Measurements from ENCODE around the gene CCL5.

The CCL5 gene

GRCh38 chr17:35870906-35871819 lies 9.0 kb downstream of the CCL5 start:
- in situ Hi-C loops (cut with MboI; ENCODE audit: low sequenced_read_pairs) = no loop called here

DNA sequence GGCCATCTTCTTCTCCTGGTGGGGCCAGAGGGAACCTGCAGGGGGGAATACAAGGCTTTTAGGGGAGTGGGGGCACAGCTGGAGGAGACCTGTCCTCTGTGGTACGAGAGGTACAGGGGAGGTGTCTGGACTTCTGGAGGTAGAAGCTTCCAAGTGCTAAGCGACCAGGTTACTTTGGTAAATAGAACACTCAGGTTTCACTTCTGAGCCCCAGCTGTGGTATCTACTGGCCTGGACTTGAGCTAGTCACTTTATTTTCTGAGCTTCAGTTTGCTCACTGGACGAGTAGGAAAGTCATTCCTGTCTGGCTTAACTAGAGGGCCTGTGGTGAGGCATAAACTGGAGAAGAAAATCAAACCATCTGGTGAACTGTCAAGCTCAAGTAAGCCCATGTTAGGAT lies 11.4 kb downstream of the CCL5 start, which contains the start of gene HEATR9:
Gene HEATR9 (minus strand): TSS at position 155 of the 400 bp plus-strand sequence. CDS start 149 bp downstream, at position 6.
- in situ Hi-C loops (cut with MboI; ENCODE audit: low sequenced_read_pairs) = no loop called here

GRCh38 chr17:35867574-35867973 lies 12.6 kb downstream of the CCL5 start:
- in situ Hi-C loops (cut with MboI; ENCODE audit: low sequenced_read_pairs) = no loop called here

DNA sequence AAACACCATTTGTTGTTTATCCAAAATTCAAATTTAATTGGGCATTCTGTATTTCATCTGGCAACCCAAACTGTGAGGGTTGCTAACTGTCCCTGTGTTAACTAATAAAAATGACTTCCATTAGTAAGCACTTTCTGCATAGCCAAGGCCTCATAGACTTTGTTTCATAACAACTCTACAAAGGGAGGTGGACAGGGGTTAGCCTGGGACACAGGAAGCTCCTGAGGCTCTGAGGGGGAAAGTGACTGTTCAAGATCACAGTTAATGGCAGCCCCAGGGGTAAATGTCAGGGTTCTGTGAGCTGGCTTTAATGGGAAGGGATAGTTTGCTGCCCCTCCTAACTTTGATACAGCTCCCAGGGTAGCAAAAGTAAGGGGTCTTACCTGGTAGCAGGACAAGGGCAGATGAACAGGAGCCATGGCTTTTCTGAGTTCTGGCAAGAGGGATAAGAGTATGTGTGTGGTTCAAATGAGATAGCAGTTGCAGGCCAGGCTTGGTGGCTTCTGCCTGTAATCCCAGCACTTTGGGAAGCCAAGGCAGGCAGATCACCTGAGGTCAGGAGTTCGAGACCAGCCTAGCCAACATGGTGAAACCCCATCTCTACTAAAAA lies 13.7 kb downstream of the CCL5 start:
- in situ Hi-C loops (cut with MboI; ENCODE audit: low sequenced_read_pairs) = no loop called here

DNA sequence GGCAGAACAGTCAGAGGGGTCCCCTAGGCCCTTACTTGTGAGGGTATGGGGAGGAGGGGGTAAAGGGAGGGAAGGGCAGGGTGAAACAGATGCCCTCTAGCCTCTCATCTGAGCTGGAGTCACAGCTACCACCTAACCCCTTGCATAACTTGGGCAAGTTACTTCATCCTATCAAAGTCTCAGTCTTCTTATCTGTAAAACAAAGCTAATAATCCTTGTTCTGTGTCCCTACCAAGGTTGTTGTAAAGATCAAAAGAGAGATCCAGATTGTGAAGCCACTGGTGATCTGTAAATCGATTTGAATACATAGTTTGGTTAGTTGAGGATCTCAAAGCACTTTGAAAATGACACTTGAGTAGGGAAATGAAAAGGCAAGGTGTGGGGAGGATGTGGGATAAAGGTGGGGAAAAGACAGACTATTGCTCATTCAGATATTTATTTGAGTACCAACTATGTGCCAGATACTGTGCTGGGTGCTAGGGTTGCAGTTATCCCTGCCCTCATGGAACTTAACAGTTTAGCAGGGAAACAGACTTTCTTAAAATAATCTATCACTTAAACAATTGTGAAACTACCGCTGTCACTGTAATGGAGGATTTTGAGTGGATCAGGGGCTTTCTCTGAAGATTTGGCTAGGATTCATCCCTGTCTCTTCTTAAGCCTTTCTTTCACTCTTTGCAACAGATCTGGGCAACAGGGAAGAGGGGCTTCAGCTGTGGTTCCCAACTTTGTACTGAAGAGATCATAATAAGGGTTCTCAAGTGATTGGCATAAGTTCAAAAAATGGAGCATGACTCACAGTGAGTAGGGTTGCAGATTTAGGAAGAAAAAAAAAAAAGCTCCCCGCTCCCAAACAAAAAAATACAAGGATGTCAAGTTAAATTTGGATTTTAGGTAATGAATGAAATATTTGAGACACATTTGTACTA lies 14.5 kb downstream of the CCL5 start:
- in situ Hi-C loops (cut with MboI; ENCODE audit: low sequenced_read_pairs) = no loop called here

- in situ Hi-C loops (cut with MboI; ENCODE audit: low sequenced_read_pairs) = no loop called here
These were observed 15.3 kb downstream of the CCL5 start for GRCh38 chr17:35864853-35865252.

GRCh38 chr17:35856603-35857002 lies 23.6 kb downstream of the CCL5 start:
- in situ Hi-C loops (cut with MboI; ENCODE audit: low sequenced_read_pairs) = loop anchor here (10.0 kb wide), 1 partner anchor 278 kb away; no protein-coding TSS in a partner anchor

GRCh38 chr17:35855965-35856364 lies 24.2 kb downstream of the CCL5 start:
- in situ Hi-C loops (cut with MboI; ENCODE audit: low sequenced_read_pairs) = loop anchor here (10.0 kb wide), 1 partner anchor 279 kb away; no protein-coding TSS in a partner anchor

- in situ Hi-C loops (cut with MboI; ENCODE audit: low sequenced_read_pairs) = loop anchor here (10.0 kb wide), 1 partner anchor 285 kb away; no protein-coding TSS in a partner anchor
These were observed 30.5 kb downstream of the CCL5 start for GRCh38 chr17:35849469-35850348.

DNA sequence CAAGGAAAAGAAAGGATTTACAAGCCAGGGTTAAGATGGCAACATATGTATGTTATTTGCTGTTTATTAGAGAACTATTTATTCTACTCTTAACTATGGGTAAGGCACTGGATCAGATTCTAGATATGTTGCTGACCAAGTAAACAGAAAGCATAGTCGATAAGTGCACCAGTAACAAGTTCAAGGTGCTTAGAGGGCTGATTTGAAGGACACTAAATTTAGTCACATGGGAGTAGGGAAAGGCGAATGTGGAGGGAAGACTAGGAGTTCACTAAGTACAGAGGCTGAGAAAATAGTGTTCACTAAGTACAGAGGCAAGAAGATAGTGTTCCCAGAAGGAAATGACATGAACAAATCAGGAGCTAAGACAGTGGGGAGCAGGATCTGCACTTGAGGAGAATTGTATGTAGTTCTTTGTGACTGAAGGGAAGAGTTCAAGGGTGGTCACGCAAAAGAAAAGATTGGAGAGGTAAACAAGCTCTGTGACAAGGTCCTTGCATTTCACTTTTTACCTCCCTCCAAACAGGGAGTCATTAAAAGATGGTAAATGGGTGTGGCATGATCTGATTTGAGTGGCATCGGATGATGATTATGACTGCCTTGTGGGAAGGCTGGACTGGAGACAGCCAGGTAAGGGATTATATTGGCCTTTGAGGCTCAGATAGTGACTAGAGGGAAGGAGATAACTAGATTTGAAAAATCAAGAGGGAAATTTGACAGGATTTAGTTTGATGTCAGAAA lies 32.4 kb downstream of the CCL5 start:
- in situ Hi-C loops (cut with MboI; ENCODE audit: low sequenced_read_pairs) = no loop called here

DNA sequence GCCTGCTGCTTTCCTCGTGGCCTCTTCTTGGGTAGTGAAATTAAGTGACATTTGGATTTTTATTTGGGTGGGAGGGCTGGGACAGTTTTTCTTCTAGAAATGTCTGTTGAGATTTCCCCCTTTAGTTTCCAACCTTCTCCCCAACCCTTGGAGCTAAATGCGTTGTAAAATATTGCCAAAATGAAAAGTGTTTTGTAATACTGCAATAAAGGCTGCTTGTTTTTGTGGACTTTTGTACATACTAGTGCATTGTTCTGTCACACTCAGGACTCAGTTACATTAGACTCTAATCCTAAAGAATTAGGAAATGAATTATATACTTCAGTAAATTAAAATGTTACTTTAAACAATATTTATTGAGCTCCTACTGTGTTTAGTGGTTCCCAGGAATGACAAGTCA lies 33.2 kb downstream of the CCL5 start:
- in situ Hi-C loops (cut with MboI; ENCODE audit: low sequenced_read_pairs) = no loop called here

DNA sequence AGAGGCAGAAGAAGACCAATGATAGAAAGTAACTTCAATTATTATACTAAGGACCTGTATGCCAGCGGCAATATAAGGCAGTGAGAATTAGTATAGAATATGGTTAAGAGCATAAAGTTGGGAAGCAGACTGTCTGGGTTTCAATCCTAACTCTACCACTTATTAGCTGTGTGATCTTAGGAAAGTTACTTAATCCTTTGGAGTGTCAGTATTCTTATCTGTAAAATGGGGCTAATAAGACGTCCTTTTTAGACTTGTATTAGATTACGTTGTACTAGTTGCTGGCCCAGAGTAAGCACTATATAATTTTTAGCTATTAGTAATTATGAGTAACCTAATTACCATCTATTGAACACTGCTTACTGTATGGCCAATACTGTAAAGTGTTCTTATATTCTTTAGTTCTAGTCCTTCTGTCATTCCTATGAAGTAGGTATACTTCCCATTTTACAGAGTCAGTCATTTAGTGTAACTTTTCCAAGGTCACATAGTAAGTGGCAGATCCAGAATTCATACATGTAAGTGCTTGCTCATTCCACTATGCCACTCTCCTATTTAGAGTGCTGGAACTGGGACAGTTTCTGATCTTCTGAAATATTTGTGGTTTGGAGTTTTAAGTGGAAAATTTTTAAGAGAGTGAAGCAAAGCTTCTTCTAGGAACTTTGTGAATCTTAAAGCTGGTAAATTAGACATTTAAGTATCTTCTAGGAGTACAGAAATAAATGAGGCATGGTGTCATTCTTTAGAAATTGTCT lies 33.9 kb downstream of the CCL5 start:
- in situ Hi-C loops (cut with MboI; ENCODE audit: low sequenced_read_pairs) = no loop called here

DNA sequence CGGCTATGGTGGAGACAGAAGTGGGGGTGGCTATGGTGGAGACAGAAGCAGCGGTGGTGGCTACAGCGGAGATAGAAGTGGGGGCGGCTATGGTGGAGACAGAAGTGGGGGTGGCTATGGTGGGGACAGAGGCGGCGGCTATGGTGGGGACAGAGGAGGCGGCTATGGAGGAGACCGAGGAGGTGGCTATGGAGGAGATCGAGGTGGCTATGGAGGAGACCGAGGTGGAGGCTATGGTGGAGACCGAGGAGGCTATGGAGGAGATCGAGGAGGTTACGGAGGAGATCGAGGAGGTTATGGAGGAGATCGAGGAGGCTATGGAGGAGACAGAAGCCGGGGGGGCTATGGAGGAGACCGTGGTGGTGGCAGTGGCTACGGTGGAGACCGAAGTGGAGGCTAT lies 35.6 kb downstream of the CCL5 start:
- in situ Hi-C loops (cut with MboI; ENCODE audit: low sequenced_read_pairs) = no loop called here

- in situ Hi-C loops (cut with MboI; ENCODE audit: low sequenced_read_pairs) = no loop called here
These were observed 36.5 kb downstream of the CCL5 start for GRCh38 chr17:35843698-35844097.

DNA sequence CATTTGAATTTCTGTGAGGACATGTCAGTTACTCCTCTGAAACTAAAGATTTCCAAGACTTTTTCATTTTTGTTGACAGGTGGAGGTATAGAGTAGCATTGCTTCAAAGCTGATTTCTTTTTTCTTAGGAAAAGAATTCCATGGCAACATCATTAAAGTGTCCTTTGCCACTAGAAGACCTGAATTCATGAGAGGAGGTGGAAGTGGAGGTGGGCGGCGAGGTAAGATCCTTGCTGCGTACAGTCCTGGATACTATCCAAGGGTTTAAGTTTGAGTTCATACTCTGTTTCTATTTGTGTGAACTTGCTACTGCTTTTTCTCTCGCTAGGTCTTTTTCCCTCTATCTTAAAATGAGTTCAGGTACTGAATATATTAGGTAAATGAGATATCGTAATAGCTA lies 37.9 kb downstream of the CCL5 start:
- in situ Hi-C loops (cut with MboI; ENCODE audit: low sequenced_read_pairs) = no loop called here

DNA sequence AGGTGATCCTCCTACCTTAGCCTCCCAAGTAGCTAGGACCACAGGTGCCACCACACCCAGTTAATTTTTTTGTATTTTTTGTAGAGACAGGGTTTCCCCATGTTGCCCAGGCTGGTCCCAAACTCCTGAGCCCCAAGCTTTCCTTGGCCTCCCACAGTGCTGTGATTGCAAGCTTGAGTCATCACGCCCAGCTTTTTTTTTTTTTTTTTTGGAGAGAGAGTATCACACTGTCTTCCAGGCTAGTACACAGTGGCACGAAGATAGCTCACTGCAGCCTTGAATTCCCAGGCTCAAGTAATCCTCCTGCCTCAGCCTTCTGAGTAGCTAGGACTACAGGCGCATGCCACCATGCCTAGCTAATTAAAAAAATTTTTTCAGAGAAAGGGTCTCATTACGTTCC lies 38.7 kb downstream of the CCL5 start:
- in situ Hi-C loops (cut with MboI; ENCODE audit: low sequenced_read_pairs) = no loop called here

DNA sequence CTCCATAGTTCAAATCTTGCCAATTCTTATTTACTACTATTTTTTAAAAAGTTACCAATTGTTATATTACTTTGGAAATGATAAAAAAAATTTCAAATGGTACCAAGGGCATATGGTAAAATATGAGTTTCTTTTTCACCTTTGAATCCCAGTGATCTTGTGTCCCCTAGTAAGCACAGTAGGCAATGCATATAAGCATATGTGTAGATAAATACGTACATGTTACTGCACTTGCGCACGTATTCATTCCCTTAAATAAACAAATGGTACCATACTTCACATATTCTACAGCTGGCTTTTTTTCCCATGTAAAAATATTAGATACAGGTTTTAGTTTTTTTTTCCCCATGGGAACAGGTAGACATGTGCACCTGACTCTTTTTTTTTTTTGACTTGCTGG lies 39.1 kb downstream of the CCL5 start:
- in situ Hi-C loops (cut with MboI; ENCODE audit: low sequenced_read_pairs) = no loop called here

- in situ Hi-C loops (cut with MboI; ENCODE audit: low sequenced_read_pairs) = no loop called here
These were observed 55.0 kb downstream of the CCL5 start for GRCh38 chr17:35825206-35825605.

Data from HL-60/S4 (cell line).